T-helper 1 cell treated with Interleukin-12 subunit alpha and Interleukin-12 subunit beta and Interleukin-4 antibody, amounts not matched to agents 30 μg/mL and 1 μg/mL, for 36 hours (primary cell): ENCODE measurements around the gene NOS1.
"Not testable (repeated sequence)": the region's sequence is repeated elsewhere in the genome, so short reads cannot be mapped to it uniquely, and the experiment has no call there.

ENCODE experiments used
- H3K27ac Mint-ChIP-seq: one replicate; pipeline ENCODE4 v1.8.0; 2021; ENCODE audit warnings: mild to moderate bottlenecking, mixed read lengths
- H3K27me3 Mint-ChIP-seq: one replicate; pipeline ENCODE4 v1.8.0; 2021; ENCODE audit warnings: low read depth, mixed read lengths
- H3K36me3 Mint-ChIP-seq: one replicate; pipeline ENCODE4 v1.8.0; 2021; ENCODE audit warnings: low read depth, mixed read lengths
- H3K4me1 Mint-ChIP-seq: one replicate; pipeline ENCODE4 v1.8.0; 2021; ENCODE audit warnings: low read depth, mixed read lengths
- H3K4me3 Mint-ChIP-seq: one replicate; pipeline ENCODE4 v1.8.0; 2021; ENCODE audit warnings: mild to moderate bottlenecking, moderate library complexity, mixed read lengths
- H3K9me3 Mint-ChIP-seq: one replicate; pipeline ENCODE4 v1.8.0; 2021; ENCODE audit warnings: mixed read lengths

The NOS1 gene

GRCh38 chr12:117188121-117188665 is 173.2 kb downstream of the NOS1 start:
- H3K36me3 Mint-ChIP-seq = peaks cover 33% of the 10 kb centered on the region
- H3K27ac Mint-ChIP-seq = no peak overlapping the region

GRCh38 chr12:117187421-117187820 is 174.0 kb downstream of the NOS1 start:
- H3K9me3 Mint-ChIP-seq = peaks cover 4% of the 10 kb centered on the region

More at GRCh38 chr12:117188121-117188665, 173.2 kb downstream of the NOS1 start:
- H3K4me1 Mint-ChIP-seq = peaks cover 17% of the 10 kb centered on the region
- H3K27me3 Mint-ChIP-seq = peaks cover 12% of the 10 kb centered on the region
- peaks cover 4% of the 10 kb centered on the region for H3K9me3 Mint-ChIP-seq
- peak overlapping the region; percentile 51 for H3K4me3 Mint-ChIP-seq

GRCh38 chr12:117182866-117183265 is 178.6 kb downstream of the NOS1 start:
- peaks cover 2% of the 10 kb centered on the region for H3K4me1 Mint-ChIP-seq
- no peak overlapping the region for H3K27ac Mint-ChIP-seq
- peaks cover 13% of the 10 kb centered on the region for H3K9me3 Mint-ChIP-seq
- H3K36me3 Mint-ChIP-seq = peaks cover 57% of the 10 kb centered on the region
- H3K4me3 Mint-ChIP-seq = no peak overlapping the region
- no peaks in the 10 kb centered on the region for H3K27me3 Mint-ChIP-seq

More at GRCh38 chr12:117187421-117187820, 174.0 kb downstream of the NOS1 start:
- H3K36me3 Mint-ChIP-seq = peaks cover 33% of the 10 kb centered on the region
- no peak overlapping the region for H3K27ac Mint-ChIP-seq
- H3K27me3 Mint-ChIP-seq = peaks cover 9% of the 10 kb centered on the region
- H3K4me3 Mint-ChIP-seq = no peak overlapping the region
- H3K4me1 Mint-ChIP-seq = peaks cover 17% of the 10 kb centered on the region

GRCh38 chr12:117181468-117181843 is 180.0 kb downstream of the NOS1 start:
- H3K4me1 Mint-ChIP-seq, H3K27me3 Mint-ChIP-seq, H3K27ac Mint-ChIP-seq, H3K4me3 Mint-ChIP-seq: not testable (repeated sequence)
- peaks cover 61% of the 10 kb centered on the region for H3K36me3 Mint-ChIP-seq
- H3K9me3 Mint-ChIP-seq = peaks cover 13% of the 10 kb centered on the region

GRCh38 chr12:117180758-117181467 is 180.5 kb downstream of the NOS1 start:
- Mint-ChIP-seq H3K9me3 (peaks cover 13% of the 10 kb centered on the region), H3K27ac (no peak overlapping the region), H3K4me1 (peaks cover 5% of the 10 kb centered on the region), H3K27me3 (no peaks in the 10 kb centered on the region), H3K36me3 (peaks cover 66% of the 10 kb centered on the region), H3K4me3 (no peak overlapping the region)

- H3K4me1 Mint-ChIP-seq = peaks cover 5% of the 10 kb centered on the region
- H3K4me3 Mint-ChIP-seq = no peak overlapping the region
- H3K27ac Mint-ChIP-seq = no peak overlapping the region
- H3K36me3 Mint-ChIP-seq = peaks cover 64% of the 10 kb centered on the region
- no peaks in the 10 kb centered on the region for H3K27me3 Mint-ChIP-seq
- peaks cover 13% of the 10 kb centered on the region for H3K9me3 Mint-ChIP-seq
Observed at GRCh38 chr12:117178745-117179144, 182.7 kb downstream of the NOS1 start.

GRCh38 chr12:117178301-117178700 is 183.1 kb downstream of the NOS1 start:
- H3K36me3 Mint-ChIP-seq = peaks cover 65% of the 10 kb centered on the region

GRCh38 chr12:117172168-117172567 is 189.3 kb downstream of the NOS1 start:
- no peak overlapping the region for H3K4me3 Mint-ChIP-seq
- H3K36me3 Mint-ChIP-seq = peaks cover 55% of the 10 kb centered on the region
- no peaks in the 10 kb centered on the region for H3K27me3 Mint-ChIP-seq
- H3K27ac Mint-ChIP-seq = no peak overlapping the region
- peaks cover 5% of the 10 kb centered on the region for H3K4me1 Mint-ChIP-seq
- no peaks in the 10 kb centered on the region for H3K9me3 Mint-ChIP-seq

More at GRCh38 chr12:117178301-117178700, 183.1 kb downstream of the NOS1 start:
- Mint-ChIP-seq H3K4me3 (no peak overlapping the region), H3K9me3 (peaks cover 9% of the 10 kb centered on the region), H3K27me3 (no peaks in the 10 kb centered on the region), H3K4me1 (peaks cover 5% of the 10 kb centered on the region), H3K27ac (no peak overlapping the region)

- peaks cover 57% of the 10 kb centered on the region for H3K36me3 Mint-ChIP-seq
- no peaks in the 10 kb centered on the region for H3K9me3 Mint-ChIP-seq
- H3K27me3 Mint-ChIP-seq = no peaks in the 10 kb centered on the region
- H3K27ac Mint-ChIP-seq = no peak overlapping the region
- no peak overlapping the region for H3K4me3 Mint-ChIP-seq
- H3K4me1 Mint-ChIP-seq = peaks cover 7% of the 10 kb centered on the region
Observed at GRCh38 chr12:117171499-117172162, 189.8 kb downstream of the NOS1 start.

- Mint-ChIP-seq H3K4me1 (peaks cover 5% of the 10 kb centered on the region), H3K27ac (no peak overlapping the region), H3K27me3 (no peaks in the 10 kb centered on the region), H3K4me3 (no peak overlapping the region), H3K9me3 (no peaks in the 10 kb centered on the region), H3K36me3 (peaks cover 59% of the 10 kb centered on the region)
Observed at GRCh38 chr12:117169548-117169947, 191.9 kb downstream of the NOS1 start.

- Mint-ChIP-seq H3K27ac (no peak overlapping the region), H3K36me3 (peaks cover 55% of the 10 kb centered on the region), H3K9me3 (no peaks in the 10 kb centered on the region), H3K4me3 (no peak overlapping the region), H3K27me3 (no peaks in the 10 kb centered on the region), H3K4me1 (peaks cover 5% of the 10 kb centered on the region)
Observed at GRCh38 chr12:117168976-117169375, 192.4 kb downstream of the NOS1 start.

- Mint-ChIP-seq H3K27ac (no peak overlapping the region), H3K4me3 (no peak overlapping the region), H3K36me3 (peaks cover 55% of the 10 kb centered on the region), H3K9me3 (no peaks in the 10 kb centered on the region), H3K4me1 (peaks cover 5% of the 10 kb centered on the region), H3K27me3 (no peaks in the 10 kb centered on the region)
Observed at GRCh38 chr12:117167769-117168168, 193.7 kb downstream of the NOS1 start.

- Mint-ChIP-seq H3K9me3 (no peaks in the 10 kb centered on the region), H3K4me3 (no peak overlapping the region), H3K27me3 (no peaks in the 10 kb centered on the region), H3K4me1 (peaks cover 11% of the 10 kb centered on the region), H3K27ac (no peak overlapping the region), H3K36me3 (peaks cover 53% of the 10 kb centered on the region)
Observed at GRCh38 chr12:117166107-117166506, 195.3 kb downstream of the NOS1 start.

- Mint-ChIP-seq H3K36me3 (peaks cover 49% of the 10 kb centered on the region), H3K27me3 (no peaks in the 10 kb centered on the region)
Observed at GRCh38 chr12:117165342-117165741, 196.1 kb downstream of the NOS1 start.

GRCh38 chr12:117162633-117163032 is 198.8 kb downstream of the NOS1 start:
- Mint-ChIP-seq H3K27me3 (no peaks in the 10 kb centered on the region), H3K4me1 (peaks cover 14% of the 10 kb centered on the region), H3K4me3 (no peak overlapping the region), H3K36me3 (peaks cover 53% of the 10 kb centered on the region), H3K9me3 (no peaks in the 10 kb centered on the region), H3K27ac (no peak overlapping the region)

More at GRCh38 chr12:117165342-117165741, 196.1 kb downstream of the NOS1 start:
- H3K4me3 Mint-ChIP-seq = no peak overlapping the region
- H3K27ac Mint-ChIP-seq = no peak overlapping the region
- no peaks in the 10 kb centered on the region for H3K9me3 Mint-ChIP-seq
- peaks cover 14% of the 10 kb centered on the region for H3K4me1 Mint-ChIP-seq
